CD4-positive, alpha-beta T cell treated with Interleukin-15 for 4 hours (primary cell): ENCODE results near the gene HECW1.

Experiments used
- DNase-seq: peaks from one replicate; pipeline ENCODE4 v3.0.0-alpha.2; 2020; ENCODE audit warnings: low spot score

HECW1 gene

GRCh38 chr7:43265139-43265538 lies 152.7 kb downstream of the HECW1 start:
- DNase-seq = no peak

GRCh38 chr7:43273939-43274719 lies 161.7 kb downstream of the HECW1 start:
- DNase-seq = no peak

- DNase-seq = no peak
These were observed 162.3 kb downstream of the HECW1 start for GRCh38 chr7:43274752-43275151.

- DNase-seq = no peak
These were observed 164.1 kb downstream of the HECW1 start for GRCh38 chr7:43276547-43276946.

GRCh38 chr7:43278088-43278644 lies 165.7 kb downstream of the HECW1 start:
- DNase-seq = no peak

- no peak for DNase-seq
These were observed 168.8 kb downstream of the HECW1 start for GRCh38 chr7:43281268-43281667.

- DNase-seq = no peak
These were observed 171.3 kb downstream of the HECW1 start for GRCh38 chr7:43283706-43284105.

- no peak for DNase-seq
These were observed 177.4 kb downstream of the HECW1 start for GRCh38 chr7:43289826-43290225.

GRCh38 chr7:43290978-43291377 lies 178.5 kb downstream of the HECW1 start:
- no peak for DNase-seq

GRCh38 chr7:43291789-43292188 lies 179.3 kb downstream of the HECW1 start:
- no peak for DNase-seq

GRCh38 chr7:43292384-43292783 lies 179.9 kb downstream of the HECW1 start:
- DNase-seq = no peak

- DNase-seq = no peak
These were observed 181.7 kb downstream of the HECW1 start for GRCh38 chr7:43294080-43294630.

GRCh38 chr7:43295429-43295828 lies 183.0 kb downstream of the HECW1 start:
- no peak for DNase-seq

GRCh38 chr7:43296306-43296705 lies 183.9 kb downstream of the HECW1 start:
- no peak for DNase-seq

GRCh38 chr7:43298617-43299016 lies 186.2 kb downstream of the HECW1 start:
- DNase-seq = no peak

GRCh38 chr7:43300121-43300520 lies 187.7 kb downstream of the HECW1 start:
- no peak for DNase-seq

- no peak for DNase-seq
These were observed 189.8 kb downstream of the HECW1 start for GRCh38 chr7:43302211-43302711.

- no peak for DNase-seq
These were observed 190.5 kb downstream of the HECW1 start for GRCh38 chr7:43302773-43303460.

- no peak for DNase-seq
These were observed 191.3 kb downstream of the HECW1 start for GRCh38 chr7:43303740-43304241.

- DNase-seq = no peak
These were observed 194.0 kb downstream of the HECW1 start for GRCh38 chr7:43306404-43306803.

GRCh38 chr7:43307522-43307921 lies 195.1 kb downstream of the HECW1 start:
- no peak for DNase-seq

- DNase-seq = no peak
These were observed 196.7 kb downstream of the HECW1 start for GRCh38 chr7:43308913-43309705.
